Measurements from ENCODE around the gene PRR14L.
A peak's percentile ranks its signal among the peaks of the same experiment; 100 is the strongest.
"Not testable (repeated sequence)": the region's sequence is repeated elsewhere in the genome, so short reads cannot be mapped to it uniquely, and the experiment has no call there.

The PRR14L gene

GRCh38 chr22:31691408-31691807 lies 58.5 kb downstream of the PRR14L start:
- WGBS (ENCODE audit: insufficient coverage, insufficient read length), result no CpG with 5 or more reads among the region's 3 CpGs

GRCh38 chr22:31683181-31684105 lies 66.5 kb downstream of the PRR14L start:
- no peak for DNase-seq (ENCODE audit: low read depth, low spot score)
- no peak overlapping the region for H3K4me3 ChIP-seq (ENCODE audit: low read length)
- WGBS (ENCODE audit: insufficient coverage, insufficient read length), result no CpG with 5 or more reads among the region's 13 CpGs
- no peaks in the 10 kb centered on the region for H3K9me3 ChIP-seq (ENCODE audit: control insufficient read depth, insufficient read depth, low read length)
- H3K36me3 ChIP-seq (ENCODE audit: control insufficient read depth, insufficient read depth, low read length), result peaks cover 19% of the 10 kb centered on the region
- no peaks in the 10 kb centered on the region for H3K27me3 ChIP-seq (ENCODE audit: control insufficient read depth, insufficient read depth, low read length)
- no peaks in the 10 kb centered on the region for H3K4me1 ChIP-seq (ENCODE audit: control insufficient read depth, insufficient read depth, low read length)
- H3K27ac ChIP-seq (ENCODE audit: low read length), result no peak overlapping the region

More at GRCh38 chr22:31691408-31691807, 58.5 kb downstream of the PRR14L start:
- H3K9me3 ChIP-seq (ENCODE audit: control insufficient read depth, insufficient read depth, low read length), result no peaks in the 10 kb centered on the region
- peaks cover 5% of the 10 kb centered on the region for H3K36me3 ChIP-seq (ENCODE audit: control insufficient read depth, insufficient read depth, low read length)
- no peak for DNase-seq (ENCODE audit: low read depth, low spot score)
- H3K27ac ChIP-seq (ENCODE audit: low read length), result no peak overlapping the region
- no peaks in the 10 kb centered on the region for H3K27me3 ChIP-seq (ENCODE audit: control insufficient read depth, insufficient read depth, low read length)
- no peaks in the 10 kb centered on the region for H3K4me1 ChIP-seq (ENCODE audit: control insufficient read depth, insufficient read depth, low read length)
- no peak overlapping the region for H3K4me3 ChIP-seq (ENCODE audit: low read length)

- peaks cover 19% of the 10 kb centered on the region for H3K36me3 ChIP-seq (ENCODE audit: control insufficient read depth, insufficient read depth, low read length)
- H3K4me1 ChIP-seq (ENCODE audit: control insufficient read depth, insufficient read depth, low read length), result no peaks in the 10 kb centered on the region
- H3K27ac ChIP-seq (ENCODE audit: low read length), result no peak overlapping the region
- WGBS (ENCODE audit: insufficient coverage, insufficient read length), result no CpG with 5 or more reads among the region's 7 CpGs
- no peaks in the 10 kb centered on the region for H3K9me3 ChIP-seq (ENCODE audit: control insufficient read depth, insufficient read depth, low read length)
- no peaks in the 10 kb centered on the region for H3K27me3 ChIP-seq (ENCODE audit: control insufficient read depth, insufficient read depth, low read length)
- no peak overlapping the region for H3K4me3 ChIP-seq (ENCODE audit: low read length)
- no peak for DNase-seq (ENCODE audit: low read depth, low spot score)
These were observed 67.2 kb downstream of the PRR14L start for GRCh38 chr22:31682751-31683150.

GRCh38 chr22:31681349-31682345 lies 68.3 kb downstream of the PRR14L start:
- Histone ChIP-seq H3K4me1 (ENCODE audit: control insufficient read depth, insufficient read depth, low read length) (no peaks in the 10 kb centered on the region), H3K36me3 (ENCODE audit: control insufficient read depth, insufficient read depth, low read length) (peaks cover 19% of the 10 kb centered on the region), H3K27me3 (ENCODE audit: control insufficient read depth, insufficient read depth, low read length) (no peaks in the 10 kb centered on the region), H3K27ac (ENCODE audit: low read length) (no peak overlapping the region), H3K9me3 (ENCODE audit: control insufficient read depth, insufficient read depth, low read length) (no peaks in the 10 kb centered on the region), H3K4me3 (ENCODE audit: low read length) (no peak overlapping the region)
- DNase-seq (ENCODE audit: low read depth, low spot score), result no peak
- no CpG with 5 or more reads among the region's 17 CpGs for WGBS (ENCODE audit: insufficient coverage, insufficient read length)

- H3K27ac ChIP-seq (ENCODE audit: low read length), result no peak overlapping the region
- DNase-seq (ENCODE audit: low read depth, low spot score), result no peak
- peaks cover 19% of the 10 kb centered on the region for H3K36me3 ChIP-seq (ENCODE audit: control insufficient read depth, insufficient read depth, low read length)
- no peak overlapping the region for H3K4me3 ChIP-seq (ENCODE audit: low read length)
- WGBS (ENCODE audit: insufficient coverage, insufficient read length), result no CpG with 5 or more reads among the region's 9 CpGs
- no peaks in the 10 kb centered on the region for H3K9me3 ChIP-seq (ENCODE audit: control insufficient read depth, insufficient read depth, low read length)
- no peaks in the 10 kb centered on the region for H3K4me1 ChIP-seq (ENCODE audit: control insufficient read depth, insufficient read depth, low read length)
- no peaks in the 10 kb centered on the region for H3K27me3 ChIP-seq (ENCODE audit: control insufficient read depth, insufficient read depth, low read length)
These were observed 69.0 kb downstream of the PRR14L start for GRCh38 chr22:31680861-31681341.

- no CpG with 5 or more reads among the region's 7 CpGs for WGBS (ENCODE audit: insufficient coverage, insufficient read length)
- H3K27ac ChIP-seq (ENCODE audit: low read length), result no peak overlapping the region
- DNase-seq (ENCODE audit: low read depth, low spot score), result no peak
- H3K27me3 ChIP-seq (ENCODE audit: control insufficient read depth, insufficient read depth, low read length), result no peaks in the 10 kb centered on the region
- no peaks in the 10 kb centered on the region for H3K9me3 ChIP-seq (ENCODE audit: control insufficient read depth, insufficient read depth, low read length)
- H3K36me3 ChIP-seq (ENCODE audit: control insufficient read depth, insufficient read depth, low read length), result peaks cover 7% of the 10 kb centered on the region
- no peak overlapping the region for H3K4me3 ChIP-seq (ENCODE audit: low read length)
- H3K4me1 ChIP-seq (ENCODE audit: control insufficient read depth, insufficient read depth, low read length), result no peaks in the 10 kb centered on the region
These were observed 71.2 kb downstream of the PRR14L start for GRCh38 chr22:31678748-31679147.

- Histone ChIP-seq H3K9me3 (ENCODE audit: control insufficient read depth, insufficient read depth, low read length) (no peaks in the 10 kb centered on the region), H3K4me1 (ENCODE audit: control insufficient read depth, insufficient read depth, low read length) (no peaks in the 10 kb centered on the region), H3K4me3 (ENCODE audit: low read length) (peak overlapping the region; percentile 12; the same call in 1 of the 2 replicates), H3K27ac (ENCODE audit: low read length) (no peak overlapping the region), H3K36me3 (ENCODE audit: control insufficient read depth, insufficient read depth, low read length) (no peaks in the 10 kb centered on the region), H3K27me3 (ENCODE audit: control insufficient read depth, insufficient read depth, low read length) (no peaks in the 10 kb centered on the region)
- no CpG with 5 or more reads among the region's 25 CpGs for WGBS (ENCODE audit: insufficient coverage, insufficient read length)
- peak; percentile 71 for DNase-seq (ENCODE audit: low read depth, low spot score)
These were observed 73.2 kb downstream of the PRR14L start for GRCh38 chr22:31676700-31677099.

GRCh38 chr22:31674219-31674618 lies 75.7 kb downstream of the PRR14L start:
- H3K4me1 ChIP-seq (ENCODE audit: control insufficient read depth, insufficient read depth, low read length); H3K27me3 ChIP-seq (ENCODE audit: control insufficient read depth, insufficient read depth, low read length); H3K27ac ChIP-seq (ENCODE audit: low read length); H3K36me3 ChIP-seq (ENCODE audit: control insufficient read depth, insufficient read depth, low read length); H3K9me3 ChIP-seq (ENCODE audit: control insufficient read depth, insufficient read depth, low read length); H3K4me3 ChIP-seq (ENCODE audit: low read length); DNase-seq (ENCODE audit: low read depth, low spot score): not testable (repeated sequence)
- no CpG with 5 or more reads among the region's 5 CpGs for WGBS (ENCODE audit: insufficient coverage, insufficient read length)

GRCh38 chr22:31668849-31669248 lies 81.1 kb downstream of the PRR14L start:
- H3K4me1 ChIP-seq (ENCODE audit: control insufficient read depth, insufficient read depth, low read length); H3K9me3 ChIP-seq (ENCODE audit: control insufficient read depth, insufficient read depth, low read length); H3K27me3 ChIP-seq (ENCODE audit: control insufficient read depth, insufficient read depth, low read length); H3K36me3 ChIP-seq (ENCODE audit: control insufficient read depth, insufficient read depth, low read length); H3K4me3 ChIP-seq (ENCODE audit: low read length); H3K27ac ChIP-seq (ENCODE audit: low read length); DNase-seq (ENCODE audit: low read depth, low spot score): not testable (repeated sequence)
- WGBS (ENCODE audit: insufficient coverage, insufficient read length), result no CpG with 5 or more reads among the region's 4 CpGs

GRCh38 chr22:31662668-31663037 lies 87.3 kb downstream of the PRR14L start:
- Histone ChIP-seq H3K9me3 (ENCODE audit: control insufficient read depth, insufficient read depth, low read length) (no peaks in the 10 kb centered on the region), H3K4me1 (ENCODE audit: control insufficient read depth, insufficient read depth, low read length) (no peaks in the 10 kb centered on the region), H3K36me3 (ENCODE audit: control insufficient read depth, insufficient read depth, low read length) (no peaks in the 10 kb centered on the region), H3K27ac (ENCODE audit: low read length) (no peak overlapping the region), H3K27me3 (ENCODE audit: control insufficient read depth, insufficient read depth, low read length) (no peaks in the 10 kb centered on the region), H3K4me3 (ENCODE audit: low read length) (no peak overlapping the region)
- no peak for DNase-seq (ENCODE audit: low read depth, low spot score)
- no CpG with 5 or more reads among the region's 8 CpGs for WGBS (ENCODE audit: insufficient coverage, insufficient read length)

Data from iPS DF 6.9 (cell line).